Uterus (tissue), 2 donors: ENCODE measurements around the gene HMGN5.

Experiments
- POLR2A ChIP-seq, 2 donors: fragments of 450-650 bp; IDR thresholded peaks; one replicate each; pipeline ENCODE4 v1.6.1; 2016; ENCODE audit warnings: antibody characterized with exemption in 2 of 2, mild to moderate bottlenecking in 1 of 2, moderate library complexity in 1 of 2
- TF ChIP-seq, protein P1 (sequence below), 4 experiments: fragments of 200-600 bp in 2 of 4; fragments of 450-650 bp in 2 of 4; sonication (generic) in 2 of 4; IDR thresholded peaks; one replicate each; pipeline ENCODE4 v1.5.1; 2016 to 2019; ENCODE audit warnings: antibody characterized with exemption in 4 of 4, mild to moderate bottlenecking in 2 of 4, moderate library complexity in 1 of 4

DNA sequence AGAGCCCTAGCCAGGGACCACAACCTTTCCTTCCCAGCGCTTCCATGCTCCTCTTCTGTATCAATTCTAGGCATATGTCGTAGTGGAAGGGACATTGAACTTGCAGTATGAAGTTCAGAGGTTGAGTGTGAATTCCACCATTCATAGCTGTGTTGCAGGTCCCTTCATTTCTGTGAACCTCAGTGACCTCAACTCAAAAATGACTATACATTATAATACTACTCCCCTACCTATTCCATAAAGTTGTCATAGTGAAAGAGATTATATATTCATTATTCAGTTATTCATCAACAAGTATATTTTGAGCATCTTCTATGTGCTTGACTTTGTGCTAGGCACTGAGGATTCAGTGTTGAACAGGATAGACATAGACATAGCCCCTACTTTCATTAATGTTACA is 28.2 kb upstream of the HMGN5 start:
- TF ChIP-seq, protein P1, sequence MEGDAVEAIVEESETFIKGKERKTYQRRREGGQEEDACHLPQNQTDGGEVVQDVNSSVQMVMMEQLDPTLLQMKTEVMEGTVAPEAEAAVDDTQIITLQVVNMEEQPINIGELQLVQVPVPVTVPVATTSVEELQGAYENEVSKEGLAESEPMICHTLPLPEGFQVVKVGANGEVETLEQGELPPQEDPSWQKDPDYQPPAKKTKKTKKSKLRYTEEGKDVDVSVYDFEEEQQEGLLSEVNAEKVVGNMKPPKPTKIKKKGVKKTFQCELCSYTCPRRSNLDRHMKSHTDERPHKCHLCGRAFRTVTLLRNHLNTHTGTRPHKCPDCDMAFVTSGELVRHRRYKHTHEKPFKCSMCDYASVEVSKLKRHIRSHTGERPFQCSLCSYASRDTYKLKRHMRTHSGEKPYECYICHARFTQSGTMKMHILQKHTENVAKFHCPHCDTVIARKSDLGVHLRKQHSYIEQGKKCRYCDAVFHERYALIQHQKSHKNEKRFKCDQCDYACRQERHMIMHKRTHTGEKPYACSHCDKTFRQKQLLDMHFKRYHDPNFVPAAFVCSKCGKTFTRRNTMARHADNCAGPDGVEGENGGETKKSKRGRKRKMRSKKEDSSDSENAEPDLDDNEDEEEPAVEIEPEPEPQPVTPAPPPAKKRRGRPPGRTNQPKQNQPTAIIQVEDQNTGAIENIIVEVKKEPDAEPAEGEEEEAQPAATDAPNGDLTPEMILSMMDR (IDR thresholded peaks at IDR 0.05) = no peak
- TF ChIP-seq POLR2A (IDR thresholded peaks at IDR 0.05) = no peak
